Subcutaneous preadipocyte (primary cell): Measurements from ENCODE around the gene LRRC3. TPM values are rescaled to one million over a fixed set of nuclear protein-coding genes. Genes with fewer than 3 reads are reported as not detected.

Experiments
- small RNA-seq: library from RNA; depleted of rRNA; stranded (forward); fragments of <200 nt; gene quantifications from one replicate; pipeline ENCODE3, GENCODE V24; 2012
- total RNA-seq: library from RNA; depleted of rRNA; stranded (reverse); fragments of >200 nt; gene quantifications from 2 replicates; pipeline ENCODE4 v1.2.3, GENCODE V29; 2012

LRRC3 gene
- total RNA-seq: 1.2 and 1.5 TPM in 2 replicates

GRCh38 chr21:44454747-44455523 is at the start of gene LRRC3:
Gene LRRC3 (plus strand): TSS chr21:44455510. CDS start chr21:44456645, 1,135 bp downstream.

Small RNAs within 50 kb of the gene (small RNA-seq; reads per million reads assigned to genes)
- not detected for gene RF00285

Other genes with a start within 250 kb of the LRRC3 start
- 0.37 and 0.39 TPM in 2 replicates for gene ICOSLG, start 214.6 kb upstream of the LRRC3 start, total RNA-seq
- gene DNMT3L, start 193.6 kb upstream of the LRRC3 start, total RNA-seq: not detected in 2 replicates
- gene AIRE, start 169.6 kb upstream of the LRRC3 start, total RNA-seq: not detected in 2 replicates
- 157 and 176 TPM in 2 replicates for gene PFKL, start 155.5 kb upstream of the LRRC3 start, total RNA-seq
- 5.7 and 11.0 TPM in 2 replicates for gene CFAP410, start 116.1 kb upstream of the LRRC3 start, total RNA-seq
- gene TRPM2, start 101.9 kb upstream of the LRRC3 start, total RNA-seq: not detected in 2 replicates
- not detected in 2 replicates for gene KRTAP10-1, start 84.7 kb downstream of the LRRC3 start, total RNA-seq
- not detected in 2 replicates for gene KRTAP10-2, start 96.0 kb downstream of the LRRC3 start, total RNA-seq
- not detected in 2 replicates for gene KRTAP10-3, start 103.3 kb downstream of the LRRC3 start, total RNA-seq
- gene KRTAP10-4, start 118.2 kb downstream of the LRRC3 start, total RNA-seq: not detected in 2 replicates
- gene KRTAP10-5, start 125.1 kb downstream of the LRRC3 start, total RNA-seq: not detected in 2 replicates
- gene KRTAP10-6, start 137.0 kb downstream of the LRRC3 start, total RNA-seq: not detected in 2 replicates
- gene KRTAP10-7, start 145.1 kb downstream of the LRRC3 start, total RNA-seq: not detected in 2 replicates
- not detected in 2 replicates for gene KRTAP10-8, start 156.6 kb downstream of the LRRC3 start, total RNA-seq
- gene KRTAP10-9, start 171.6 kb downstream of the LRRC3 start, total RNA-seq: not detected in 2 replicates
- not detected in 2 replicates for gene KRTAP10-10, start 181.8 kb downstream of the LRRC3 start, total RNA-seq
- not detected in 2 replicates for gene KRTAP10-11, start 190.9 kb downstream of the LRRC3 start, total RNA-seq
- gene KRTAP12-4, start 199.1 kb downstream of the LRRC3 start, total RNA-seq: not detected in 2 replicates
- gene KRTAP12-3, start 202.4 kb downstream of the LRRC3 start, total RNA-seq: not detected in 2 replicates
- not detected in 2 replicates for gene KRTAP12-2, start 211.4 kb downstream of the LRRC3 start, total RNA-seq
- gene KRTAP12-1, start 226.7 kb downstream of the LRRC3 start, total RNA-seq: not detected in 2 replicates
- not detected in 2 replicates for gene KRTAP10-12, start 241.7 kb downstream of the LRRC3 start, total RNA-seq